Measurements from ENCODE around the gene TMEM181. TPM values are rescaled to one million over a fixed set of nuclear protein-coding genes. Genes with fewer than 3 reads are reported as not detected.
"Not testable (repeated sequence)": the region's sequence is repeated elsewhere in the genome, so short reads cannot be mapped to it uniquely, and the experiment has no call there.

Gene TMEM181
- total RNA-seq, 4 donors from 2014 or later = 16.7 to 28.1 (median 21.2) TPM

DNA sequence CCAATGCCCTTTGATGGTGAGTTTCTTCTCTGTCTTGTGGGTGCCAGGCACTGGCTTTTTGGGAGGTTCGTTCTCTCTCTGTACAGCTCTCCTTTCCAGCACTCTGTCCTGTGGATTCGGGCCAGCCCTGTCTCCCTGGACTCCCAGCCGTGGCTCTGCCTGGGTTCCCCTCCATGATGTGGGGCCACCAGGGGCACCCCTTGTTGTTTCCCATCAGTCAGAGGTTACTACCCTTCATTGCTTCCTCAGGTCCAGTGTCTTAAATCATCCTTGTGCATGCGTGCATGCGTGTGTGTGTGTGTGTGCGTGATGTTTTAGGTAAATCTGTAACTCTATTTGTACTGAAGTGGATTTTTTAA is 44.1 kb downstream of the TMEM181 start:
- no peak overlapping the region for H3K4me3 ChIP-seq (replicated peaks in 1 of 3)
- peaks cover 0 to 3% of the 10 kb centered on the region in 2 donors for H3K36me3 ChIP-seq
- H3K27ac ChIP-seq = no peak overlapping the region
- 83 to 93% methylated on average over 5 to 6 of the region's 6 CpGs for WGBS, 2 donors
- no peaks in the 10 kb centered on the region for H3K9me3 ChIP-seq
- H3K27me3 ChIP-seq = no peaks in the 10 kb centered on the region
- TF ChIP-seq POLR2A (IDR thresholded peaks at IDR 0.05) (no peak), CTCF (IDR thresholded peaks at IDR 0.05) (no peak)
- intact Hi-C loops (cut with DNase I) = no loop called here
- no peak for DNase-seq
- no peaks in the 10 kb centered on the region for H3K4me1 ChIP-seq

DNA sequence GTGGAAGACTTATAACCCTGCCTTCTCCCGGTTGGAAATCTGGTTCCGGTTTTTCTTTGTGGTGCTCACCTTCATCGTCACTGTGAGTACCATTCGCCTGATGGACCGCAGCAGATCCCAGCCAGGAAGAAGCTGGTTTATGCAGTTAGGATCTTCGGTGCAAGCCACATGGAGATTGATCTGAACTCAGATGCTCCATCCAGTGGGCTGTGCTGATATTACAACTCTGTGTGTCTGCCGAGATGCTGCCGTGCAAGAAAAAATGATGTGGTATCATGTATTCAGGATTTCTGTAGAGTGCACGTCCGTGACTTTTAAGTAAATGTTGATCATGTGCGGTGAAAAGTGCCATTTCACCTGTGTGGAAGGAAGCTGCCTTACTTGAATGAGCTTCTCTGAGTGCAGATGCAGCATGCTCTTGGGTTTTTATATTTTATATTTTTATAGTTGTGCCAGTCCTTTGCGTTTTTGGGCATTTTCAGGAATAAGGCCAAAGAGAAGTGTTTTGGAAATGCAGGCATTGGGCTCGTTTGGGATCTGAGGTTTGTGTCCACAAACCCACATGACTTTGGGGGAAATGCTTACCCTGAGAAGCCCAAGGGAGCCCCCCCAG is 45.5 kb downstream of the TMEM181 start:
- H3K9me3 ChIP-seq = no peaks in the 10 kb centered on the region
- intact Hi-C loops (cut with DNase I) = loop anchor here (5.0 kb wide), 1 partner anchor 383 kb away; no protein-coding TSS in a partner anchor
- WGBS, 2 donors = 37 to 47% methylated on average over 13 of the region's 13 CpGs
- TF ChIP-seq CTCF (IDR thresholded peaks at IDR 0.05) (peak; percentile 59 to 85 (median 71)), POLR2A (IDR thresholded peaks at IDR 0.05) (no peak)
- H3K27ac ChIP-seq = no peak overlapping the region
- H3K27me3 ChIP-seq = no peaks in the 10 kb centered on the region
- no peak overlapping the region for H3K4me3 ChIP-seq (replicated peaks in 1 of 3)
- peak; percentile 61 to 64 for DNase-seq
- no peaks in the 10 kb centered on the region for H3K4me1 ChIP-seq
- peaks cover 0 to 12% of the 10 kb centered on the region in 2 donors for H3K36me3 ChIP-seq

- DNase-seq; H3K9me3 ChIP-seq; H3K27me3 ChIP-seq; H3K27ac ChIP-seq; H3K4me1 ChIP-seq; H3K4me3 ChIP-seq (replicated peaks in 1 of 3): not testable (repeated sequence)
- H3K36me3 ChIP-seq = peaks cover 0 to 12% of the 10 kb centered on the region in 2 donors
- intact Hi-C loops (cut with DNase I) = loop anchor here (5.0 kb wide), 1 partner anchor 384 kb away; no protein-coding TSS in a partner anchor
- WGBS, 2 donors = 83 to 95% methylated on average over 15 of the region's 15 CpGs
Measured at GRCh38 chr6:158606011-158606410, 46.1 kb downstream of the TMEM181 start.

GRCh38 chr6:158606935-158607334 is 47.0 kb downstream of the TMEM181 start:
- no peak overlapping the region for H3K27ac ChIP-seq
- peaks cover 0 to 12% of the 10 kb centered on the region in 2 donors for H3K36me3 ChIP-seq
- intact Hi-C loops (cut with DNase I) = loop anchor here (5.0 kb wide), 1 partner anchor 385 kb away; no protein-coding TSS in a partner anchor
- no peak overlapping the region for H3K4me3 ChIP-seq (replicated peaks in 1 of 3)
- H3K9me3 ChIP-seq = no peaks in the 10 kb centered on the region
- WGBS, 2 donors = 95 to 99% methylated on average over 7 of the region's 7 CpGs
- no peak for TF ChIP-seq POLR2A (IDR thresholded peaks at IDR 0.05)
- no peak for TF ChIP-seq CTCF (IDR thresholded peaks at IDR 0.05)
- H3K27me3 ChIP-seq = no peaks in the 10 kb centered on the region
- no peak for DNase-seq
- H3K4me1 ChIP-seq = peaks cover 0 to 10% of the 10 kb centered on the region in 2 donors

DNA sequence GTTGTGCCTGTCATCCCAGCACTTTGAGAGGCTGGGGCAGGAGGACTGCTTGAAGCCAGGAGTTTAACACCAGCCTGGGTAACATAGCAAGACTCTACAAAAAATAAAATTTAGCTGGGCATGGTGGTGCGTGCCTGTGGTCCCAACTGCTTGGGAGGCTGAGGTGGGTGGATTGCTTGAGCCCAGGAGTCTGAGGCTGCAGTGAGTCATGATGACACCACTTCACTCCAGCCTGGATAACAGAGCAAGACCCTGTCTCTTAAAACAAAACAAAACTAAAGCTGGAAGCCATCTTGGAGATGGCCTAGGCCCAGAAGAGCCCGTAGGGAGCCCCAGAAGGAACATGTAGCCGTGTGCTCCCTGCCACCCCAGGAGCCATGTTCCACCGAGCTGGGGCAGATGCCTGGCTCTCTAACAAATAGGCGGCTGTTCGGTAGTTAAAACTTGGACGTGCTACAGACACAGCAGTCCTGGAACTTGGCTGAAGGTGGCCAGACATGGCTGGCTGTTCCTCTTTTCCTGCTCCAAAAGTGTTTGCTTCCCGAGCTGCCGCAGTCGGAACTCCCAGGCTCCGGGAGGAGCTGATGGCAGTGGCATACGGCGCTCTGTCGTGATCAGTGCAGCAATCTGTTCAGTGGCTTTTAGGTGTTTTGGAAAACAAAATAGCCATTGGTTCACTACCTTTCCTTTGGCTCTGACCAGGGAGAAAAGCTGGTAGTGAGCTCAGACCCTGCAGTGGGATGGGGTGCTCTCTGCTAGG is 47.7 kb downstream of the TMEM181 start:
- Histone ChIP-seq H3K4me1 (peaks cover 0 to 17% of the 10 kb centered on the region in 2 donors), H3K27me3 (no peaks in the 10 kb centered on the region), H3K9me3 (no peaks in the 10 kb centered on the region), H3K4me3 (replicated peaks in 1 of 3) (no peak overlapping the region), H3K27ac (no peak overlapping the region), H3K36me3 (peaks cover 0 to 12% of the 10 kb centered on the region in 2 donors)
- intact Hi-C loops (cut with DNase I) = loop anchor here (5.0 kb wide), 1 partner anchor 385 kb away; no protein-coding TSS in a partner anchor
- TF ChIP-seq POLR2A (IDR thresholded peaks at IDR 0.05) (no peak), CTCF (IDR thresholded peaks at IDR 0.05) (no peak)
- 90 to 95% methylated on average over 11 to 14 of the region's 14 CpGs for WGBS, 2 donors
- DNase-seq = no peak
